K562 (cell line): ENCODE measurements around the gene THBS1. TPM values are rescaled to one million over a fixed set of nuclear protein-coding genes. Genes with fewer than 3 reads are reported as not detected.

ENCODE experiments used
- ATAC-seq: fragments of 200-7000 bp; cut with Tn5 transposase; 3 replicates; pipeline ENCODE4 v1.9.1; 2020; ENCODE audit warnings: moderate library complexity
- BruUV-seq: library from RNA; stranded (reverse); fragments of 400-500 nt; replicated peaks from 2 replicates; lab custom pipeline; 2021; lab: Mats Ljungman, UMichigan
- CTCF ChIA-PET: fragments of 300-600 bp; formaldehyde crosslinking; extraction: SDS; loops from one replicate; lab custom pipeline; 2021; ENCODE audit warnings: low intra/inter-chr PET ratio; lab: Yijun Ruan, JAX
- POLR2A ChIA-PET: fragments of 300-600, 350-650 bp; sonication (Branson Sonifier 250); formaldehyde crosslinking; extraction: SDS; loops from one replicate; lab custom pipeline; 2021; ENCODE audit warnings: antibody characterized with exemption, inconsistent platforms; lab: Yijun Ruan, JAX
- DNase-seq, 4 experiments: peaks; one replicate each; pipeline versions ENCODE4 v3.0.0 to v3.0.0-alpha.2; 2011 to 2018; ENCODE audit warnings: low spot score in 3 of 4, mixed read lengths in 3 of 4; ENCODE audit errors: extremely low read depth in 1 of 4
- FAIRE-seq: peaks from 2 replicates; lab custom pipeline; 2011; peaks lifted over from hg19 to GRCh38; lab: Jason Lieb, UNC
- H2AFZ ChIP-seq: 2 replicates; pipeline ENCODE4 v1.6.0; 2011; ENCODE audit warnings: low read depth, low read length, control low read depth, inconsistent platforms
- H3K27ac ChIP-seq: fragments of 200-600 bp; 3 replicates; pipeline ENCODE4 v1.8.0; 2011; ENCODE audit warnings: low read depth, mild to moderate bottlenecking, control low read depth, inconsistent platforms, low read length, moderate library complexity, mixed read lengths; ENCODE audit errors: extremely low read depth
- H3K27me3 ChIP-seq, 2 experiments: fragments of 300-600 bp in 1 of 2; 2 replicates in 1 of 2; 3 replicates in 1 of 2; pipeline versions ENCODE4 v1.6.0 to v1.8.0; 2011; ENCODE audit warnings: inconsistent platforms in 2 of 2, low read length in 2 of 2, mild to moderate bottlenecking in 1 of 2, mixed read lengths in 1 of 2, moderate library complexity in 1 of 2; ENCODE audit not compliant: control insufficient read depth in 2 of 2, insufficient read depth in 2 of 2
- H3K36me3 ChIP-seq: fragments of 300-600 bp; 3 replicates; pipeline ENCODE4 v1.8.0; 2011; ENCODE audit warnings: mild to moderate bottlenecking, low read length, inconsistent platforms; ENCODE audit not compliant: control insufficient read depth, insufficient read depth
- H3K4me1 ChIP-seq, 2 experiments: fragments of 200-600 bp in 1 of 2; replicated peaks in 1 of 2; 2 replicates in 1 of 2; 3 replicates in 1 of 2; pipeline versions ENCODE4 v1.5.1 to v1.8.0; 2011; ENCODE audit warnings: inconsistent platforms in 2 of 2, low read length in 2 of 2, mild to moderate bottlenecking in 1 of 2, mixed read lengths in 1 of 2, moderate library complexity in 1 of 2; ENCODE audit not compliant: control insufficient read depth in 2 of 2, insufficient read depth in 2 of 2
- H3K4me2 ChIP-seq: 2 replicates; pipeline ENCODE4 v1.6.1; 2011; ENCODE audit warnings: low read length, control low read depth, inconsistent platforms, mixed read lengths; ENCODE audit not compliant: insufficient read depth
- H3K4me3 ChIP-seq: fragments of 200-600 bp; sonication (generic), shearing (Covaris generic); 2 replicates; pipeline ENCODE4 v1.5.1; 2016; ENCODE audit warnings: control low read depth, inconsistent platforms
- H3K79me2 ChIP-seq: fragments of 200-600 bp; 3 replicates; pipeline ENCODE4 v1.8.0; 2011; ENCODE audit warnings: low read length, inconsistent platforms; ENCODE audit not compliant: control insufficient read depth, insufficient read depth
- H3K9ac ChIP-seq, 2 experiments: 2 replicates each; pipeline versions ENCODE4 v1.6.0 to v1.6.1; 2011; ENCODE audit warnings: low read depth in 2 of 2, low read length in 2 of 2, control low read depth in 1 of 2, inconsistent platforms in 1 of 2, mild to moderate bottlenecking in 1 of 2, mixed read lengths in 1 of 2; ENCODE audit not compliant: insufficient read depth in 1 of 2
- H3K9me1 ChIP-seq: one replicate; pipeline ENCODE4 v1.6.0; 2011; ENCODE audit warnings: inconsistent platforms, mild to moderate bottlenecking, low read length, moderate library complexity; ENCODE audit not compliant: control insufficient read depth, insufficient read depth
- H3K9me3 ChIP-seq: replicated peaks from 2 replicates; pipeline ENCODE4 v1.5.1; 2011; ENCODE audit warnings: low read depth, low read length, inconsistent platforms; ENCODE audit not compliant: control insufficient read depth, insufficient read depth
- H4K20me1 ChIP-seq: replicated peaks from 2 replicates; pipeline ENCODE4 v1.6.1; 2011; ENCODE audit warnings: low read length, inconsistent platforms, mixed read lengths; ENCODE audit not compliant: control insufficient read depth, insufficient read depth
- CBFA2T3 ChIP-seq: fragments of 450-650 bp; IDR thresholded peaks from 2 replicates; pipeline ENCODE4 v1.6.1; 2017
- NFATC3 ChIP-seq: fragments of 450-650 bp; IDR thresholded peaks from 2 replicates; pipeline ENCODE4 v1.6.1; 2017; ENCODE audit warnings: mild to moderate bottlenecking
- ZNF143 ChIP-seq: sonication (generic); formaldehyde crosslinking; IDR thresholded peaks from 2 replicates; pipeline ENCODE4 v1.9.0; 2022; ENCODE audit warnings: mild to moderate bottlenecking, missing genetic modification reagents
- WGBS: fragments of 100-300 bp; shearing (Covaris generic); methylation state at CpG from one replicate; pipeline ENCODE4 v1.1.6; 2016; ENCODE audit warnings: low coverage, mixed read lengths; ENCODE audit not compliant: insufficient coverage; ENCODE audit errors: missing lambda C conversion rate; 5-methylcytosine and 5-hydroxymethylcytosine counted together
- in situ Hi-C: fragments of 300-500 bp; cut with MboI; formaldehyde crosslinking; loops from 4 replicates; pipeline ENCODE4 v1.15.0; 2018; ENCODE audit warnings: inconsistent platforms, mixed read lengths
- intact Hi-C: fragments of 100-400 bp; cut with micrococcal nuclease; formaldehyde crosslinking; loops from 2 replicates; pipeline ENCODE4 v1.14.2; 2022
- polyA plus RNA-seq, 8 experiments: library from polyadenylated mRNA; depleted of rRNA in 4 of 8; stranded (reverse) in 5 of 8; unstranded in 3 of 8; fragments of >200 nt; fragmentation: Nextera tagmentation in 2 of 8; fragmentation: Illumina TruSeq in 1 of 8; extraction: Ambion mirVana in 2 of 8; extraction: Trizol in 1 of 8; gene quantifications; 2 replicates each; pipeline versions ENCODE4 v1.2.1 to v1.2.3, GENCODE V29; 2011 to 2014; ENCODE audit warnings: inconsistent platforms in 1 of 8, missing spikeins in 1 of 8
- total RNA-seq, 7 experiments: library from RNA; depleted of rRNA in 6 of 7; stranded (reverse); fragments of >200 nt in 6 of 7; fragmentation: Illumina TruSeq in 2 of 7; extraction: Trizol in 2 of 7; gene quantifications; 2 replicates each; pipeline versions ENCODE4 v1.2.1 to v1.2.3, GENCODE V29; 2011 to 2021; ENCODE audit warnings: low replicate concordance in 1 of 7
- TF ChIP-seq, protein P1 (sequence below): fragments of 450-650 bp; IDR thresholded peaks from 2 replicates; pipeline ENCODE4 v1.6.1; 2018; ENCODE audit warnings: mild to moderate bottlenecking, low read depth; ENCODE audit not compliant: partially characterized antibody
- TF ChIP-seq, protein P2 (sequence below): fragments of 450-650 bp; IDR thresholded peaks from 2 replicates; pipeline ENCODE4 v1.6.1; 2014; ENCODE audit warnings: low read depth, mild to moderate bottlenecking, moderate library complexity, borderline replicate concordance

THBS1 gene
- total and polyA plus RNA-seq, 9 of the 15 experiments (the other 6 are each of a cell fraction or from before 2014, with no cell fraction given): 0.04 to 1.3 (median 0.40) TPM

DNA sequence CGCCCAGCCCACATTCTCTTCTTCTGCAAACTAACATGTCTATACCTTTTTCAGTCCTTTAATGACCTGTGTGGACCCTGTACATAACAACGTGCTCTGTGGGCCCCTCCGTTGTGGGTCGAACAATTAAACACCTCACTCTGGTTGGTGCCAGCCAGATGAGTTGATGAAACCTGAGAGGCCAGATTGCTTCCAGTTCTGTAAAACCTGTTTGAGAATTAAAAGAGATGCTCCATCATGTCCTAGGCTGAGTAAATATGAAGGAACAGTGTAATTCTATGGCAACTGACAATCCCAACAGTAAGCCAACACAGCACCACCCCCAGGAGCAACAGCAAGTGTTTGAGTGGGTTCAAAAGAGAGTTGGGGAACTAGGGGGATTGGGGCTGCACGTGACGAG is 5.7 kb upstream of the THBS1 start (continued):
- TF ChIP-seq, protein P1, sequence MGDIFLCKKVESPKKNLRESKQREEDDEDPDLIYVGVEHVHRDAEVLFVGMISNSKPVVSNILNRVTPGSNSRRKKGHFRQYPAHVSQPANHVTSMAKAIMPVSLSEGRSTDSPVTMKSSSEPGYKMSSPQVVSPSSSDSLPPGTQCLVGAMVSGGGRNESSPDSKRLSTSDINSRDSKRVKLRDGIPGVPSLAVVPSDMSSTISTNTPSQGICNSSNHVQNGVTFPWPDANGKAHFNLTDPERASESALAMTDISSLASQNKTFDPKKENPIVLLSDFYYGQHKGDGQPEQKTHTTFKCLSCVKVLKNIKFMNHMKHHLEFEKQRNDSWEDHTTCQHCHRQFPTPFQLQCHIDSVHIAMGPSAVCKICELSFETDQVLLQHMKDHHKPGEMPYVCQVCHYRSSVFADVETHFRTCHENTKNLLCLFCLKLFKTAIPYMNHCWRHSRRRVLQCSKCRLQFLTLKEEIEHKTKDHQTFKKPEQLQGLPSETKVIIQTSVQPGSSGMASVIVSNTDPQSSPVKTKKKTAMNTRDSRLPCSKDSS: no peak
- TF ChIP-seq, protein P2, sequence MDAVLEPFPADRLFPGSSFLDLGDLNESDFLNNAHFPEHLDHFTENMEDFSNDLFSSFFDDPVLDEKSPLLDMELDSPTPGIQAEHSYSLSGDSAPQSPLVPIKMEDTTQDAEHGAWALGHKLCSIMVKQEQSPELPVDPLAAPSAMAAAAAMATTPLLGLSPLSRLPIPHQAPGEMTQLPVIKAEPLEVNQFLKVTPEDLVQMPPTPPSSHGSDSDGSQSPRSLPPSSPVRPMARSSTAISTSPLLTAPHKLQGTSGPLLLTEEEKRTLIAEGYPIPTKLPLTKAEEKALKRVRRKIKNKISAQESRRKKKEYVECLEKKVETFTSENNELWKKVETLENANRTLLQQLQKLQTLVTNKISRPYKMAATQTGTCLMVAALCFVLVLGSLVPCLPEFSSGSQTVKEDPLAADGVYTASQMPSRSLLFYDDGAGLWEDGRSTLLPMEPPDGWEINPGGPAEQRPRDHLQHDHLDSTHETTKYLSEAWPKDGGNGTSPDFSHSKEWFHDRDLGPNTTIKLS: no peak
- TF ChIP-seq NFATC3: no peak
- TF ChIP-seq, all 486 proteins: peak for 0

DNA sequence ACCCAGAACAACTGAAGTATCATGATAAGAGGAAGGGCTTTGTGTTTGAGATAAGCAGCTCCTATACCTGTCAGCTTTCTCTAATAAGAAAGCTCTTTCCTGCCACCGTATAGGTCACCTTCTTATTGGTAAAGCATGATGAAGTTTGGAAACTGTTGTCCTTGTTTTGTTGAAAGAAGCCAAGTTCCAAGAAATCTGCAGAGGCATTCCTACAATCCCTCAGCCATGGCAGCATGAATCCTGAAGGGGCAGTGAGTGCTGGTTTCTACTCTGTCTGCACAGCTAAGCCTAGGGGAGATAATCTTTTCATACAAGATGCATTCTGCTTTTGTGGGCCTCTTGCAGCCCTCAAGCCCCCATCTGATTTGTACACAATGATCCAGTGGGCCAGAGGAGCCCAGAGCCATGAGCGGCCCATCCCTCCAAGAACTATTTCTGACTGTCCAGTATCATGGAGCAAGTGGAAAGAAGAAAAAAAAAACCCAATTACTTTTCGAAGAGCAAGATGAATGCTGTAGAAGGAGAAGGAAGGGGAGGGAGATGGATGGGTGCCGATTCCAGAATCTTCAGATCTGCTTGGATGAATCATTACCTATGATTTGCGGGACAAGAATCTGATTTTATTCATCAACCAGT is 1.9 kb upstream of the THBS1 start:
- no peak for TF ChIP-seq ZNF143
- TF ChIP-seq CBFA2T3: 0 out of 2 replicates have a peak, but pooled peaks have one; percentile 29
- H3K79me2 ChIP-seq: no peaks in the 10 kb centered on the region
- H4K20me1 ChIP-seq: 0 out of 2 replicates have a peak, but pooled peaks cover 3% of the 10 kb centered on the region
- no TSS peak for BruUV-seq
- H3K4me3 ChIP-seq: no peak overlapping the region
- DNase-seq (no peak), FAIRE-seq (peak; percentile 23), ATAC-seq (no peak)
- no peaks in the 10 kb centered on the region for H3K9me1 ChIP-seq
- no peak overlapping the region for H2AFZ ChIP-seq
- intact Hi-C loops (loop anchor here (5.0 to 10.0 kb wide), 2 partner anchors 67 to 264 kb away; no protein-coding TSS in a partner anchor), in situ Hi-C loops (loop anchor here (25.0 kb wide), 1 partner anchor 767 kb away; no protein-coding TSS in a partner anchor)
- peaks cover 0 to 12% of the 10 kb centered on the region in 2 experiments; a peak in 1 of 5 replicates for H3K4me1 ChIP-seq
- ChIA-PET POLR2A (interaction anchor here (0.7 to 1.0 kb wide), 2 partner anchors 170 to 257 kb away, joined by 3 read pairs; no protein-coding TSS in a partner anchor), CTCF (interaction anchor here (0.9 to 1.9 kb wide), 2 partner anchors 453 to 871 kb away, joined by 7 to 10 read pairs; no protein-coding TSS in a partner anchor)
- H3K27ac ChIP-seq: no peak overlapping the region
- 5% methylated on average over 5 of the region's 5 CpGs for WGBS
- no peaks in the 10 kb centered on the region for H3K36me3 ChIP-seq
- no peak overlapping the region for H3K4me2 ChIP-seq
- H3K9me3 ChIP-seq: peaks cover 7% of the 10 kb centered on the region
- no peak overlapping the region for H3K9ac ChIP-seq
- H3K27me3 ChIP-seq: peaks cover 24 to 41% of the 10 kb centered on the region in 2 experiments; a peak in 4 of 5 replicates
